NB4 (cell line): Measurements from ENCODE around the gene ACBD4.

Source experiments
- CTCF ChIP-seq: IDR thresholded peaks from one replicate; pipeline ENCODE4 v1.5.1; 2012; ENCODE audit warnings: low read depth, low read length
- MYC ChIP-seq: IDR thresholded peaks from 2 replicates; pipeline ENCODE4 v1.6.1; 2011; ENCODE audit warnings: low read depth, low read length
- POLR2A ChIP-seq: IDR thresholded peaks from 2 replicates; pipeline ENCODE4 v1.6.1; 2011; ENCODE audit warnings: mild to moderate bottlenecking; ENCODE audit not compliant: insufficient read length; ENCODE audit errors: extremely low read depth

- TF ChIP-seq CTCF (no peak), MYC (no peak), POLR2A (no peak)
These were observed 6.5 kb upstream of the ACBD4 start for GRCh38 chr17:45128989-45129388.
